GM18526 (cell line): ENCODE results near the gene GPR137.
A peak's percentile ranks its signal among the peaks of the same experiment; 100 is the strongest.

Experiments
- POLR2A ChIP-seq: IDR thresholded peaks from 3 replicates; pipeline ENCODE4 v1.6.1; 2011; ENCODE audit not compliant: insufficient read length; ENCODE audit errors: extremely low read depth

The GPR137 gene

GRCh38 chr11:64267207-64267945 is 18.3 kb upstream of the GPR137 start:
- TF ChIP-seq POLR2A, result no peak

- no peak for TF ChIP-seq POLR2A
Measured at GRCh38 chr11:64268025-64268892, 17.4 kb upstream of the GPR137 start.

- no peak for TF ChIP-seq POLR2A
Measured at GRCh38 chr11:64268893-64269539, 16.6 kb upstream of the GPR137 start.

- TF ChIP-seq POLR2A, result peak; percentile 67
Measured at GRCh38 chr11:64269540-64270220, 16.0 kb upstream of the GPR137 start.

- no peak for TF ChIP-seq POLR2A
Measured at GRCh38 chr11:64275031-64275800, 10.4 kb upstream of the GPR137 start.

DNA sequence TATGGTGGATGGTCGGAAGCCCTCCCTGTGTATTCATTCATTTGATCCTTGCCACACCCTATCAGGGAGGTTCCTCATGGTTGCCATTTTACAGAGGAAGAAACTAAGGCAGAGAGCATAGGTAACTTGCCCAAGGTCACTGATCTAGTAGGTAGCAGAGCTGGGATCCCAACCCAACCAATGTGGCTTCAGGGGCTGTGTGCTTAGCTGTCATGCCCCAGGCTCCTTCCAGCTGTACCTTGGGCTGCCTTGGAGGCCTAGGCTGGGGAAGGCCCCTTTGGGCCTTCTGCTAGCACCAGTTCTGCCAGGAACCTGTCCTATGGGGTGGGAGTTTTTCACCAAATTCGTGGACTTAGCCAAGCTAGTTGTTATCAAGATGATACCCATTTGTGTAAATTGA is 9.8 kb upstream of the GPR137 start:
- TF ChIP-seq POLR2A, result no peak

GRCh38 chr11:64276653-64277431 is 8.8 kb upstream of the GPR137 start:
- no peak for TF ChIP-seq POLR2A

GRCh38 chr11:64278576-64279190 is 7.0 kb upstream of the GPR137 start:
- no peak for TF ChIP-seq POLR2A

- no peak for TF ChIP-seq POLR2A
Measured at GRCh38 chr11:64281957-64282770, 3.5 kb upstream of the GPR137 start.

DNA sequence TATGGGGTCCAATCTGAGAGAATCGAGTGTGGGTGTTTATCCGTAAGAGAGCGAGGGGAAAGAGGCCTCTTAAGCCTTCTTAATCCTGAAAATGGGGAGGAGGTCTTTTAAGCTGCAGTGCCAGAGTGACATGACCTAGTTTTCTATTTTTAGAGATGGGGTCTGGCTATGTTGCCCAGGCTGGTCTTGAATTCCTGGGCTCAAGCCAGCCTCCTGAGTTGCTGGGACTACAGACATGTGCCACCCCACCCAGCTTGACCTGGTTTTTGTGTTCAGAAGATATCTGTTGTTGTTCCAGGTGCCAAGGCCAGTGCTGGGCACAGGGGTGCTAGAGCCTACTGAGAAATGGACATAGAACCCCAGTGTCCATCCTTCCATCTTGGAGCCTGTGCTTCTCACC is 2.6 kb upstream of the GPR137 start:
- no peak for TF ChIP-seq POLR2A

GRCh38 chr11:64284048-64284961 is 1.3 kb upstream of the GPR137 start, which contains the start of gene BAD:
TSS of gene BAD (minus strand) at chr11:64284665. CDS start at chr11:64284368, 297 bp downstream.
- peak; percentile 59 for TF ChIP-seq POLR2A
